PC-9 (cell line): ENCODE data around the gene SLC2A9. TPM values are rescaled to one million over a fixed set of nuclear protein-coding genes. Genes with fewer than 3 reads are reported as not detected.

Experiments
- BruUV-seq: library from RNA; stranded (reverse); fragments of 400-500 nt; replicated peaks from 2 replicates; lab custom pipeline; 2021; lab: Mats Ljungman, UMichigan
- CTCF ChIA-PET: fragments of 300-600 bp; sonication (Branson Sonifier 250); formaldehyde crosslinking; loops from one replicate; lab custom pipeline; 2022; ENCODE audit warnings: antibody characterized with exemption; lab: Charles Lee
- POLR2A ChIA-PET: fragments of 300-600 bp; sonication (Branson Sonifier 250); formaldehyde crosslinking; loops from one replicate; lab custom pipeline; 2022; ENCODE audit warnings: antibody characterized with exemption; ENCODE audit not compliant: unreplicated experiment; lab: Charles Lee
- DNase-seq, 2 experiments: peaks; one replicate each; pipeline versions ENCODE4 v3.0.0 to v3.0.0-alpha.2; 2015 to 2022; ENCODE audit warnings: mixed read lengths in 1 of 2
- H2AFZ ChIP-seq: fragments of 200-600 bp; sonication (generic); 2 replicates; pipeline ENCODE4 v1.8.1; 2017; ENCODE audit warnings: antibody characterized with exemption
- H3F3A ChIP-seq: fragments of 200-600 bp; sonication (generic); 2 replicates; pipeline ENCODE4 v1.8.1; 2017; ENCODE audit warnings: antibody characterized with exemption, mild to moderate bottlenecking, low read depth; ENCODE audit not compliant: insufficient read depth
- H3K27ac ChIP-seq: fragments of 200-600 bp; sonication (generic); 2 replicates; pipeline ENCODE4 v1.6.1; 2016; ENCODE audit warnings: mixed run types
- H3K27me3 ChIP-seq: fragments of 200-600 bp; sonication (generic); 2 replicates; pipeline ENCODE4 v1.6.1; 2016; ENCODE audit warnings: low read depth, mixed run types; ENCODE audit not compliant: insufficient read depth
- H3K36me3 ChIP-seq: fragments of 200-600 bp; sonication (generic); 2 replicates; pipeline ENCODE4 v1.6.1; 2016; ENCODE audit warnings: low read depth, mixed run types
- H3K4me1 ChIP-seq: fragments of 200-600 bp; sonication (generic); replicated peaks from 2 replicates; pipeline ENCODE4 v1.6.1; 2016; ENCODE audit warnings: mixed run types; ENCODE audit not compliant: insufficient read depth
- H3K4me2 ChIP-seq: fragments of 200-600 bp; sonication (generic); 2 replicates; pipeline ENCODE4 v1.6.1; 2017; ENCODE audit warnings: mixed run types
- H3K4me3 ChIP-seq: fragments of 200-600 bp; sonication (generic); 2 replicates; pipeline ENCODE4 v1.6.1; 2016; ENCODE audit warnings: mixed run types
- H3K79me2 ChIP-seq: fragments of 200-600 bp; sonication (generic); 2 replicates; pipeline ENCODE4 v1.6.1; 2017; ENCODE audit warnings: low read depth, mixed run types
- H3K9me2 ChIP-seq: fragments of 200-600 bp; sonication (generic); 2 replicates; pipeline ENCODE4 v1.8.1; 2017; ENCODE audit warnings: mild to moderate bottlenecking; ENCODE audit not compliant: insufficient read depth
- H3K9me3 ChIP-seq: fragments of 200-600 bp; sonication (generic); 2 replicates; pipeline ENCODE4 v1.8.1; 2016; ENCODE audit warnings: low read depth; ENCODE audit not compliant: insufficient read depth
- H4K20me1 ChIP-seq: fragments of 200-600 bp; sonication (generic); 2 replicates; pipeline ENCODE4 v1.8.1; 2017; ENCODE audit not compliant: insufficient read depth
- CTCF ChIP-seq: fragments of 200-600 bp; sonication (generic); conservative IDR thresholded peaks from 2 replicates; pipeline ENCODE4 v1.6.1; 2017; ENCODE audit warnings: mixed run types, antibody characterized with exemption, mild to moderate bottlenecking, moderate library complexity
- EZH2 ChIP-seq: fragments of 200-600 bp; sonication (generic); IDR thresholded peaks from 2 replicates; pipeline ENCODE4 v1.8.0; 2017; ENCODE audit warnings: antibody characterized with exemption, low read depth
- intact Hi-C: fragments of 100-400 bp; cut with micrococcal nuclease; formaldehyde crosslinking; loops from one replicate; pipeline ENCODE4 v1.10.0; 2022; ENCODE audit not compliant: unreplicated experiment
- total RNA-seq: library from RNA; stranded (reverse); gene quantifications from 2 replicates; pipeline ENCODE4 v1.2.3, GENCODE V29; 2021

SLC2A9 gene
- total RNA-seq, 1 experiment from 2014 or later: 0.28 TPM

- intact Hi-C loops: no loop called here
- Histone ChIP-seq H3K9me3 (no peaks in the 10 kb centered on the region), H3K27me3 (peaks cover 36% of the 10 kb centered on the region), H3K4me3 (no peak overlapping the region), H3K79me2 (no peaks in the 10 kb centered on the region), H3F3A (no peaks in the 10 kb centered on the region), H3K4me2 (no peak overlapping the region), H3K9me2 (no peaks in the 10 kb centered on the region), H3K36me3 (no peaks in the 10 kb centered on the region), H2AFZ (no peak overlapping the region), H3K27ac (no peak overlapping the region), H3K4me1 (no peaks in the 10 kb centered on the region), H4K20me1 (no peaks in the 10 kb centered on the region)
- no TSS peak for BruUV-seq
- CTCF ChIA-PET: no interaction called here
- TF ChIP-seq EZH2 (no peak), CTCF (no peak)
- DNase-seq: no peak
- POLR2A ChIA-PET: no interaction called here
These were observed 159.7 kb downstream of the SLC2A9 start for GRCh38 chr4:9861561-9861960.

- BruUV-seq: no TSS peak
- Histone ChIP-seq H4K20me1 (no peaks in the 10 kb centered on the region), H3K79me2 (no peaks in the 10 kb centered on the region), H3K36me3 (no peaks in the 10 kb centered on the region), H3K9me2 (no peaks in the 10 kb centered on the region), H3K27ac (no peak overlapping the region), H3K4me2 (no peak overlapping the region), H3K4me3 (no peak overlapping the region), H3K27me3 (peaks cover 24% of the 10 kb centered on the region), H3F3A (no peaks in the 10 kb centered on the region), H3K9me3 (no peaks in the 10 kb centered on the region), H2AFZ (no peak overlapping the region), H3K4me1 (no peaks in the 10 kb centered on the region)
- POLR2A ChIA-PET: no interaction called here
- DNase-seq: no peak
- CTCF ChIA-PET: no interaction called here
- TF ChIP-seq CTCF (no peak), EZH2 (no peak)
- intact Hi-C loops: no loop called here
These were observed 161.5 kb downstream of the SLC2A9 start for GRCh38 chr4:9859810-9860209.

- Histone ChIP-seq H2AFZ (no peak overlapping the region), H3K9me3 (no peaks in the 10 kb centered on the region), H3K4me1 (no peaks in the 10 kb centered on the region), H3K36me3 (no peaks in the 10 kb centered on the region), H4K20me1 (no peaks in the 10 kb centered on the region), H3K79me2 (no peaks in the 10 kb centered on the region), H3K27me3 (peaks cover 24% of the 10 kb centered on the region), H3K27ac (no peak overlapping the region), H3K4me2 (no peak overlapping the region), H3K9me2 (no peaks in the 10 kb centered on the region), H3F3A (no peaks in the 10 kb centered on the region), H3K4me3 (no peak overlapping the region)
- intact Hi-C loops: no loop called here
- POLR2A ChIA-PET: no interaction called here
- no TSS peak for BruUV-seq
- TF ChIP-seq CTCF: no peak
- TF ChIP-seq EZH2: no peak
- DNase-seq: no peak
- CTCF ChIA-PET: no interaction called here
These were observed 171.8 kb downstream of the SLC2A9 start for GRCh38 chr4:9849538-9849920.
